Measurements from ENCODE around the gene TSC22D3.

Gene TSC22D3

DNA sequence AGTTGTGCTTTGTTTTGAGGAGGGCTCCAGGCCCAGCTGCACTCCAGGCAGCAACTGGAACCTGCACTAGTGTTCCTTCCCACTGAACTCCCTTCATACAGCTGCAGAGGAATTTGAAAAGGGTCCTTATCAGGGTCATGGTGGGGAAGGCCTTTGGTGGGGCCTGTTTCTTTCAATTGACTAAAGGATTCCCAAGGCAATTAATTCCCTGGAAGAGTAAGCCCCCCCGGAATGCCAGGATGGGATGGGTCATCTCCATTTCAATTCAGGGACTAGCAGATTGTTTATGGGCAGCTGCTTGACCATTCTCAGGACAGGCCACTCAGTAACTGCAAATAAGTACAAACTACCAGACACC lies 45.3 kb downstream of the TSC22D3 start:
- no peak for DNase-seq

DNA sequence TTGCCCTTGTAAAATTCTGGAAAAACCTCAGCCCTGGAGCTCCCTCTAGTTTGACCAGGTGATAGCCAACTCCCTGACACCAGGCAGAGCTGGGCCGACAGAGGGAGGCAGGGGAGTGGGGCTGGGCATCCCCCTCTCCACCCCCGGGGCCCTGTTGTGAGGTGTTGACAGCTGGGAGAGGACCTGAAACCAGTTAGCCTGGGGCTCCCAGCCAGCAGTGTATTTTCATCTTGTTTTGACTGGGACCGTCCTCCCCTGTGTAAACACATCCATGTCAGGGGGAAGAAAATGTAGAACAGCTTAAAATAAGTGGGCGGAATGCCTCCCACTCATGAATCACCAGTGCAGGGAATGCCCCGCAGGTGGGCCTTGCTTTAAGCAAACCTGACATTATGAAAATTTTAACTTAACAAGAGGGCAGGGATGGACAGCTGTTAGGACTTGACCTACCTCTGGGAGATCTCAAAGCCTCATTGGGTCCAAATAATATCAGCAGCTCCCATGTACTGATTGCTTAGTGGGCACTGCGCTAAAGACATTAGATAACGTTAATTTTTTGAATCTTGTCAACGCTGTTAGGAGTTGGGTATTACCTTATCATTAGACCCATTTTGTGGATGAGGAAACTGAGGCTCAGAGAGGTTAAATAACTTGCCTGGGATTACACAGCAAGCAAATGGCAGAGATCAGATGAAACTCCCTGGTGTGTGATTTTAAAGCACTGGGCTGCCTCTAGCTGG lies 45.9 kb downstream of the TSC22D3 start:
- peak in 1 of 2 donors; percentile 19 for DNase-seq

DNA sequence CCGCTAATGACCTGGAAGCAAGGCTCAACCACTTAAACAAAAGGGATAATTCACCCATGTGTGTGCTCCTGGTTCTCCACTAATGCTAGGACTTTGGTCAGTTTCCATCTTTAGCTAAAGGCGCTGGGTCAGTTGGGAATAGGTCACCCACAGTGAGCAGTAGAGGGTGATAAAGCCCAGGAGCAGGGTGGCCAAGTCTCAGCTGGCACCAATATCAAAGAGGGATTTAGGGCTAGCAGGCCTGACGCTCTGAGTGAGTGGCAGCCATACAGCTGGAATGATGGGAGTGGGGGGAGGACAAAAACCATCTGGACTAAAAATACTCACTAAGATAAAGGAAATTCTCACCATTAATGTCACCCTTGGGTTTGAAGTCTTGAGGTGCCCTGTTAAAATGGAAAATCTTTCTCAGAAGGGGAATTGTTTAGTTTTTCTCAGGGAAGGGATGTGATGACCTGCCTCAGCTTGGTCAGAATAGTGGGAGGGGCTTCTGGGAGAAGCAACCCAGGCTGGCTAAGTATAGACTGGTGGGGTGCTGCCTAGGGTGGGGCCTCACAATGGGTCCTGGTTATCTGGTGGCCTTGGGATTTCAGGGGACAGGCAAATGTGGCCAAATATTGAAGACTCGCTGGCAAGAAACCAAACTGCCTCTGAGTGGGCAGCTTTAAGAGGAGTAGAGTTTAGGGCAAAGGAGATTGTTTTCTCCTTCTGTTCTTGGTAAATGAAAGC lies 47.1 kb downstream of the TSC22D3 start:
- no peak for DNase-seq

DNA sequence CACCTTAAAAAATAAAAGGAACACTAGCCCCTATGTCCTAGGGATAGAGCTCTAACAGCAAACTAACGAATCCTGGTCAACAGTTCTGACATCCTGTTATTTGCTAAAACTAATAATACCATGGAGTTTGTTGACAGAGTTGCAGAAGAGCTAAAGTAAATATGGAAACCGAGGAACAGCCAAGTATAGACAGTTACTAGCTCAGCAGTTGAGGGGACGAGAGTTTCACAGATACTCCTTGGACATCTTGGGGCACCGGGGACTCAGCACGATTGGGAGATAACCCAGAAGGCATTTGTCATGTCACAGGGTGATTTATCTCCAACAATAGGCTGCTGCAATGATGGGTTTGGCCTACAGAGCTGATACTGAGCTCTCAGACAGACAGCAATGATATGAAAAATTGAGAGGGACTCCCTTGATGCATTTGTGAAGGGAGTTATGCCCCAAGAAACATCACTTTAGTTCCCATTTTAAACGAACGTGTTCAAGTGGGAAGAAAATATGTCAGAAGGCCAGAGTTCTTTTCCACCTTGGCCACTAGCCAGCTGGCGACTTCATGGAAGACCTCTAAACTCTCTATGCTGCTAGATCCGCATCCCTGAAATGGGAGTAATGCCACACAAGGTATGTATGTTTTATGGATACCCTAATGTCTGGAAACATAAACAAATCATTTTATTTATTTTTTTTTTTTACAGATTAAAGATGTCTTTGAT lies 48.6 kb downstream of the TSC22D3 start:
- DNase-seq = no peak

DNA sequence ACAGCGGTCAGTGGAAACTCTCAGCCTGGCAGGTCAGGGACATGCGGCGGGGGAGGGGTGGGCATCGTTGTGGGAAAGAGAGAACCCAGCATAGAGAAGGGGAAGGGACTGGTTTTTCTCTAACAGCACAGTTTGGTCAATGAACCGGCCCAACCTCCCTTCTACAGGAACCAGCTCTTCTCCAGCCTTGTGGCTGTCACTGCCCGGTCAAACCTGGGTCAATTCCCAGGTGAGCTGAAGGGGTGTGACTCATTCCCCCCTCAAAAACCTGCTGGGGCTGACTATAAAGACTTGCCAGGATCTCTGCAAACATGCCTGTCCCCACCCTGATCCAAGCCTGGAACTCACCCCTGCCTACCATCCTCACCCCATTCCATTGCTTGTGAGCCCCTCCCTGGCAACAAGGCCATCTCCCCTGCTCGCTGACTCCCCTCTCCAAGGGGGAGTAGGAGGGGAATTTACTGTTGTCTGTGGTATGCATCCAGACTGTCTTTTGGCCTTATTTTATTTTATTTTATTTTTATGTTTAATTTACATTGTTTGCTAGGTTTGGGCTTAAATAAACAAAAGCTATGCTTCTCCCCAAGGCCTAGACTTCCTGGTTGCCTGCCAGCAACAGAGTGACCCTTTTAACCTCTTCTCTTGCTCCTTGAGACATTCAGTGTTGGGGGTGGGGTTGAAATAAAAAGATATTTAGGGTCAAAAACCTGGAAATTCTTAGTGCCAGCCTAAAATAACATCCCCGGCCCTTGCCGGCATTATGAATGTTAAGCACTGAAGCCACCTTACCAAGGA lies 49.6 kb downstream of the TSC22D3 start:
- DNase-seq = no peak

DNA sequence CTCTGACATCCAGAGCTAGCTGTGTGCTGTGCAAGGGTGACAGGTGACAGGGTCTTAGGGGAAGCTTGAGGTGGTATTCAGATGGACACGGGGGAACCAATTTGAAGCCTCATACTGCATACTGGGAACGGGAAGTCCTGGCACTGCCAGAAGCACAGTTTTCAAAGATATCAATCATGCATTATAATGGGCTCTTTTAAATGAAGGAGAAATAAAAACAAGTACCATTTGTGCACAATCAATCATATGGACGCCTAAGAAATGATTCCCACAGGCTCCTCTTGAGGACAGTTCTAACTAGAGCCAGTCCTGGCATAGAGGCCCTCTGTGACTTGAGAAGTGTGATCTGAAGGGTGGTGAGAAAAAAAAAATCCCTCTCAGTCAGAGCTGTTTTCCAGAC lies 50.9 kb downstream of the TSC22D3 start:
- no peak for DNase-seq

DNA sequence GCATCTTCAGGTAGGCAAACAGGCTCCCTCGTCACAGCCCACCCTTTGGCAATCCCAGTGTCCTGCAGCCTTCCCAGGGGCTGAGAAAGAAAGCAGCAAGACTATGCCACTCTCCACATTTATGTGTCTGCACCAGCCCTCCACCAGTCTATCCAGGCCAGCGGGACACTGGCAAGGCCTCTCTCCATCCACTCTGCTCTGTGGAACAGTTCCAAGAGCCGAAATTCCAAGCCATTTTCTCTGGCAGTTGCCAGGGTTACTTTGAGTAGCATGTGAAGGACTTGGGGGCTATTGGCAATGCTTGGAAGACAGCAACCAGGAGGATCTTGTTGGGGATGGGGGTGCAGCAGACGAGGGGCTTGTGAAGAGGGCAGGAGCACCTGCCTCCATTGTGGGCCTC lies 52.1 kb downstream of the TSC22D3 start:
- no peak for DNase-seq

DNA sequence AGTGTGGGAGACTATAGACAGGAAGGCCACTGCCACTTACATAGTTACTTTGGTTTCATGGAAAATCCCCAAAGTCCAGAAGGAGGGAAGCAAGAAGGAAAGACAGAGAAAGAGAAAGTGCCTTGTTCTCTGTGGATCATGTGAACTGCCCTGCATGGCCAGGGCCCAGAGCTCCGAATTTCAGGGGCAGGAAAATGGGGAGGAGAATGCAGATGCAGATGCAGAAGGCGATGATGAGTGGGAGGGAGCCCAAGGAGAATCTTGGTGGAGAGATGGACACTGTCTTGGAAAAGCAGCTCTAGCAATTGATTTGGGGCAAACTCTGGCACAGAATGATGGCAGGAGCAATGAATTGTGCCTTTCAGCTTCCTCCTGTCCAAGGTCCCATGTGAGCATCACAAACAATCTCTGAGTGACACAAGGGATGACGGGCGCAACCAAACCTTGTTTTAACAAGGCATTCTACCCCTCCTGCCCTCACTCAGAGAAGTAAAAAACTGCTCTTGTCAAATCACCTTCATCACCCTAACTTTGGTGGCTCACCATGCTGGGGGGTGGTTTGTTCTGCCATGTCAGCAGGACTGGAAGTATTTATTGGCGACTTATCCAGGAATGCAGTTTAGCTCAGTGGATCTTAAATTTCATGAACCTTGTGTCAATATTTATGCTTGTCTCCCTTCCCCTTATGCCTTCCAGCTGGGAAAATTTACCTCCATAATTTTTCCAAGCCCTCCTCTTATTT lies 53.5 kb downstream of the TSC22D3 start:
- DNase-seq = no peak

DNA sequence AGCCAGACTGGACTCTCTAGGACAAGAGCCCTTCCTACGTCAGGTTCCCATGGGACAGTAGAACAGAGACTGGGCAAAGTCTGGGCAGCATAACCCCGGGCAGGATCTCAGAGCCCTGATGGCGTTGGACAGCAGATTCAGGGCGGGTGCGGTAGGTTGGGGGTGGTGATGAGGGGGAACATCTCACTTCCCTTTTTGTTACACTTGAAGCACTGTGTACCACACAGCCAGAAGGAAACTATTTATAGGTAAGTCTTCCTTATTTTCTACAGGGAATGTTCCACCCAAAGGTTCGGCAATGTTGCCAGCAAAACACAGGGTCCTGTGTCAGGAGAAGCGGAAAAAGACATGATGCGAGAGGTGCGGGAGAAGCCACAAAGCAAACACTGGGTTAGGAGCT lies 54.3 kb downstream of the TSC22D3 start:
- DNase-seq = no peak

DNA sequence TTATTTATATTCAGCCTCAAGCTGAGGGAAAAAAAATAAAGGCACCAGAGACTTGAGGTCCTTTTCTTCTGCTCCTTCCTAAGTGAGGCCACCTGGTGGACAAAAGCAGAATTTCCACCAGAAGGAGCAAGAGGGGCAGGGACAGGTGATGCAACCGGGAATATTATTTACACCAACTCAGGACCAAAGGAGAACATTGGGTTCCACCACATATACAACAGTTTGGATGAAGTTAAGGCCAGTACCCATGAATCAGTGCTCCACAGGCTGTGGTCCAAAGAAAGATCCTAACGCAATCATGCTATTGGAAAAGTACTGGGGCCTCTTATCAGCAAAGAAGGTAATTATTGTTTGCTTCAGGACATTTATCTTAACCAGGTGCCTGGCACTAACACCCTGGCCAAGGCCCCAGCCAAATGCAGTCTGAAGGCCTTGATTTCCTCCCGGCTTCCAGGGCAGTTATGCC lies 57.4 kb downstream of the TSC22D3 start:
- peak; percentile 69 to 75 for DNase-seq

DNA sequence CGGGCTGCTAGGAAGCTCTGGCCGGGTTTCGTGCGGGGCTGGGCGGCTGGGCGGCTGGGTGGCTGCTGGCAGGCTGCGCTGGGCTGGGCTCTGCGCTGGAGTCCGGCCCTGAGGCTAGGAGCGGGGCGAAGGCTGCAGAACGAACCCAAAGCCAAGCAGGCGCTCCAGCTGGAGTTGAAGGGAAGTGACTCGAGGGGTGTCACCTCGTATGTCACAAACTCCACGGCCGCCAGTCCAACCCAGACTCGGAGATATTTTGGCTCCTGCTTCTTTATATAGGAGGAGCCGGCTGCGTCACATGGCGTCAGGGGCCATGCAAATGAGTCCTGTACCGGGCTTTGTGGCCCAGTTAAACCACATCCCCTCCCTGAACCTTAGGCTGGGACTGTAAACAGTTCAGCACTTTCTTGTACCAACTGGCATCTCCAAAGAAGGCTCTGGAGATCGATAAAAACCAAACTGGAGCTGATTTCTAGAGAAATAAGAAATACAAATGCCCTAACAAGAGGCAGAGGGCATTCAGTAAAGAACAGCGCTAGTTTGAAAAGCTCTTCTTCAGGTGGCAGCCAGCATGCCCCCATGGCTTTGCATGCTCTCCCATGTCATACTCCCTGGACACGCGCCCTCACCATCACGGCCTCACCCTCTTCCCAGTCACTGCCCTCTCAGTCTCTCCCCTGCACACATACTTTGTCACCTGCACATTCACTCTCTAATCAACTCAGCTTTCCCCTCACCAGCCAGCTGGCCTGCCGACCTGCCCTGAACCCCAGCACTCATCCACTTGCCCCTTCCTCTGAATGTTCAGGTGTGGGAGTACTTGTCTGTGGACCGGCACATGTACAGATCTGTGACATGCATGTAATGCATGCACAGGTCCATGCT lies 58.5 kb downstream of the TSC22D3 start:
- peak; percentile 75 to 78 for DNase-seq

DNA sequence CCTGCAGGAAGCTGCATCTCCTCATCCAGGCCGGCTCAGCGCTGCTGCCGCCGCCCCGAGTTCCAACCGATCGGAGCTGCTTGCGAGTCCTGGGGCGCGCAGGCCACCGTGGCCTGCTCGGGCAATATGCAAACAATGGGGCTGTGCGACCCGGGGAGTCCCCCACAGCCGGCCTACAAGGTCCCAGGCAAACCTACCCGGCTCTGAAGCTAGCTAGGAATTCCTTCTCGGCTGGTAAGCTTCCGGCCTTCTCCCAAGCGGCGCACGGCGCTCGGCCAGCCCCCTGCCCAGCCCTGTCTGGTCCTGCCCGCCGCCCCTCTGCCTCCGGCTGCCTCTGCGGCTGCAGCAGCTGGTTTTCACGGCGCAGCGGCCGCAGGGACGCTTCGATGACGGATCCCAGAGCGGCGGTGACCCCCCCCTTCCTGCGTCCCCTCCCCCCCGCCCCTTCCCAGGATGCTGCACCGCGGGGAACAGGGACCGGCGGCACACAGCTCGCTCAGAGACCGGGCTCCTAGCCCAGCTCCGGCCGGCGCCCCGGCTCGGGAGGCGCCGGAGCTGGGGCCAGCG lies 59.4 kb downstream of the TSC22D3 start:
- DNase-seq = peak; percentile 18 to 21

DNA sequence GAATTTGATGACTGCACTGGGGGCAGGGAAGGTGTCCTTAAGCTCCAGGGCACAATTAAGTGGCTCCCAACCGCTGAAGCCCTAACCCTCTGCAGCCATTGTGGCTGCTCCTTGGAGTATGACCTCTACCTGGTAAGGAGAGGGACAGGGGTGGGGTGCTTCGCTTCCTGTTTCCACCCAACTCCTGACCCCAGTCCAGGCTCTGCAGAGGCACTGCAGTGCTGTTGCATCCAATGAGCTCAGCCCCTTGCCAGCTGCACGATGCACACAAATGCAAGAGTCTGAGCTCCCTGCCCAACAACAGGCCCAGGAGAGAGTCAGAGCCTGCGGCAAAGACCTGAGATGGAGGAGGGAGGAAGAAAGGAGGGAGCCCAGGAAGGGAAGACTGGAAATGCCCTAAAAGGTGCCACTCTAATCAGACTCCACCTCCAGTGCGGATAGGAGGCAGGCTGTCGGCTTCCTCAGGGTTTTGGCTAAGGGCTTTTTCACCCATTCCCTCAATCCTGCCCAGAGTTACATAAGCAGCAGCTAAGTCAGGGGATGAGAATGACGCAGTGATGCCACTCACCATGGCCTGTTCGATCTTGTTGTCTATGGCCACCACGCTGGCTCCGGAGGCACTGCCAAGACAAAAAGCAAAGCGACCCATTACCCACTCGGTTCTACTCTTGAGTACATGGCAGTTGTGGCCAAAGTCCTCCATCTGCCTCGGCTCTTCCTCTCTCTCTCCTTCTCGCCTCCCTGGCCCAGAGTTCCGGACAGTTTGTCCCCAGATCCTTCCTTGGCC lies 60.1 kb downstream of the TSC22D3 start:
- DNase-seq = peak in 1 of 2 donors; percentile 7

DNA sequence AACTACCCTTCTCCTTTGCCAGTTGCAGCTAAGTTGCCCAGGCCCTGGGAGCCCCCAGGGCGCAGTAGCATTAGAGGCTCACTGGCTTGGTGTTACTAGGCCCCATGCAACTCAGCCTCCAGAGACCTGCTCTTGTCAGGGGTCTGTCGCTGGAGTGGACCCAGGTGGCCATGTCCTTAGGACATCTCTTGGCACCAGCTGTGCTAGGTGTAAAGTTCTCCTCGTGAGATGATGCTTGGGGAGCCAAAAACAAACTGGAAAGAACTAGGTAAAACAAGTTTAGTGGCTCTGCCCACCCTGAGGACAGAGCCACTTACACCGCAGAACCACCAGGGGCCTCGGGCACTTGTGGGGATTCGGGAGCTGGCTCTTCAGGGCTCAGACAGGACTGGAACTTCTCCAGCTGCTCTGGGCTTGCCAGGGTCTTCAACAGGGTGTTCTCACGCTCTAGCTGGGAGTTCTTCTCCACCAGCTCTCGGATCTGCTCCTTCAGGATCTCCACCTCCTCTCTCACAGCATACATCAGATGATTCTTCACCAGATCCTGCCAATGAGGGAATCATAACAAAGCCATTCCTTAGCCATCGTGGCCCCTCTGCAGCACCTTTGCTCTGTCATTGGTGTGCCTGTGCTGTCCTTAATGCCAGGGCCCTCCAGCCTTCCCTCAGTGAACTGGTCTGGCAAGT lies 61.2 kb downstream of the TSC22D3 start:
- no peak for DNase-seq

DNA sequence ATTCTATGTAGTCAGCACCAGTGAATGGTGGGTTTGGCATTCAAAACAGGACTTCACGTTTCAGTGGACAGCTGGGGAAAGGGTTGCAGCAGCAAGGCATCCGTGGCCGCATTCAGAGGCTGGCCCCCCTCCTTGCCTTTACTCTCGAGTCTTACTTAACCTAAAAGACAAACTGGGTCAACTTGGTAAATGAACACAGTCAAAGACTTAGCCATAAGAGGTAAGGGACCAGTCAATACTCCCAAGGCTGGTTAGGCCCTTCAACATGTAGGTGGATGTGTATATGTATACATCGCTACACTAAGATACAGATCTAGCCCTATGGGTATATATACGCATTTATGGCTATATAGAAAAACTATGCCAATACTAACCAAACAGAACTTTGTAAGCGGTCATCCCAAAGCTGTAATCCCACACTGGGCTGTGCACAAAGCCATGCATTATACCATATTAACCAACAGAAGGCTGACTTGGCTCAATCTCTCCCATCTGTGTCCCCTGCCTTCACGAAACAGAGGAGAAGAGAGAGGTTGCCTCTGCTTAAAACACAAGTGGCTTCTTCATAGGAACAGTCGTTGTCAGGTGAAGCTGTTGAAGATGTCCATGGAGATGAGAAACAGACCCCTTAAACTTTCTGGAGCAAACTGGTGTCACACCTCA lies 61.9 kb downstream of the TSC22D3 start:
- no peak for DNase-seq

DNA sequence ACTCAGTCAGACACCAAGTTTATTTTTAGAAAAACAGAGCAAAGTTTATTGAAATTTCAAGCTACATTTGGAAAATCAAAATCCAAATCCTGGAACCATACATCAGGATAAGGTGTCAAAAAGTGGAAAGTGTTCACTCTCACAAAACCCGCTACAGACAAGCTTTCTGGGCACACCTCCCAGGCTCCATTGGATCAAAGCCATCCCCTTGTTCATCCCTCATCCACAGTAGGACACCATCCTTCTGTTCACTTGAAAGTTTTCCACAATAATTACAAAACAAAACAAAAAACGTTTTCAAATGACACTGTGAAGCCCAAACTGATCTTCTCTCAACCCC lies 62.4 kb downstream of the TSC22D3 start:
- no peak for DNase-seq

DNA sequence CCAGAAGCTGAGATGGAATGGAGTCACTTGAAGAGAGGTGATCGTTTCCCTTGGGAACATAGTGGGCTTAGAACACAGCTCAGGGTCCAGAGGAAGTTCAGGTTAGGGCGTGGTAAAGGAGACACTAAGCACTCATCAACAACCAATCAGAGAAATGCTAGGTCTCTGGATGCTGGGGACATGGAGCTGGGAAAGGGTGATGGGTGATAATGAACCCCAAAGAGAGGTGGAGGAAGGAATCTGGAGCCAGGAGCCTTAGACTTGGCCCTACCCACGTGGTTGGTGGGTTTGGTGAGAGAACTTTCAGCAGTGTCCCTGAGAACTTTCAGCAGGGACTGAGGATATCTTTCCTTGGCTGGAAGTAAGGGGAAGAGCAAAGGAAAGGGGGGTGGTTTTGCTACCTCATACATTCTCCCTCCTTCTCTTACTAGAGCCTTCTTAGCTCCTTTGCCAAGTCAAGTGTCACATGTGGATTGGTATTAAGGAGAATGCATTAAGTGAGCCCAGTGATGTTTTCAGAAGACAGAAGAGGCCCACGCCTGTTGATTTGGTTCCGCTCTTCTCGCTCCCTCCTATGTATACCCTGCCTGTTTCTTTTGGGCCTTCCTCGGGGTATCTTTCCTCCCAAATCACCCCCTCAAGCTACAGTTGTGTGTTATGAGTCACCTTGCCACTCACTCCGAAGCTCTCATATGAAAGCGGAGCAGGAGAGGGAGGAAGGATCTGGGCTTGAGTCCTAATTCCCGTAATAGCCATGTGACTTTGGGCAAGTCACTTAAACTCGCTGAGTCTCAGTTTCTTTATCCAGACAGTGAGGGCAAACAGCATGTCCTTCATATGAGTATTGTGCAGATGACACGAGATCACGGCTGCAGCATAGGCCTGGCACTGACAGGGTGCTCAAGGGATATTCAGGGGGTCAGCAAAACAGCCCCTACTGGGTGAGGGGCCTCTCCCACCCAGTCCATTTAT lies 63.1 kb downstream of the TSC22D3 start:
- DNase-seq = no peak

Measured in stimulated activated CD4-positive, alpha-beta T cell treated with anti-CD3 and anti-CD28 coated beads, Interleukin-2, amount 100 ng/mL, for 24 hours (primary cell).